SU-DHL-6 (cell line): ENCODE results near the gene FABP6.

Experiments used
- CTCF ChIP-seq: fragments of 200-600 bp; sonication (generic); IDR thresholded peaks from one replicate; pipeline ENCODE4 v1.5.1; 2017; ENCODE audit warnings: antibody characterized with exemption, mild to moderate bottlenecking, low read length, moderate library complexity; ENCODE audit not compliant: insufficient read depth, poor library complexity, severe bottlenecking
- EZH2phosphoT487 ChIP-seq: fragments of 200-600 bp; sonication (generic), shearing (Covaris generic); conservative IDR thresholded peaks from 2 replicates; pipeline ENCODE4 v1.6.1; 2018; ENCODE audit warnings: mild to moderate bottlenecking, antibody characterized with exemption, low read length, moderate library complexity, mixed read lengths

GRCh38 chr5:160230686-160231527 lies 1.6 kb downstream of the FABP6 start:
- TF ChIP-seq CTCF = no peak
- TF ChIP-seq EZH2phosphoT487 = no peak
